ENCODE measurements around the gene TKT. TPM values are rescaled to one million over a fixed set of nuclear protein-coding genes. Genes with fewer than 3 reads are reported as not detected.

The TKT gene
- total RNA-seq, 1 donor from 2014 or later = 231 TPM

- intact Hi-C loops (cut with micrococcal nuclease) = no loop called here
Measured at GRCh38 chr3:53242642-53243041, 13.2 kb downstream of the TKT start.

- intact Hi-C loops (cut with micrococcal nuclease) = no loop called here
Measured at GRCh38 chr3:53242155-53242554, 13.7 kb downstream of the TKT start.

GRCh38 chr3:53240989-53241972 lies 14.5 kb downstream of the TKT start:
- intact Hi-C loops (cut with micrococcal nuclease) = no loop called here

- intact Hi-C loops (cut with micrococcal nuclease) = no loop called here
Measured at GRCh38 chr3:53239800-53240199, 16.0 kb downstream of the TKT start.

- intact Hi-C loops (cut with micrococcal nuclease) = no loop called here
Measured at GRCh38 chr3:53238886-53239285, 16.9 kb downstream of the TKT start.

- intact Hi-C loops (cut with micrococcal nuclease) = no loop called here
Measured at GRCh38 chr3:53238051-53238850, 17.6 kb downstream of the TKT start.

- intact Hi-C loops (cut with micrococcal nuclease) = no loop called here
Measured at GRCh38 chr3:53236112-53236841, 19.5 kb downstream of the TKT start.

GRCh38 chr3:53235545-53235944 lies 20.3 kb downstream of the TKT start:
- intact Hi-C loops (cut with micrococcal nuclease) = no loop called here

- intact Hi-C loops (cut with micrococcal nuclease) = no loop called here
Measured at GRCh38 chr3:53234841-53235232, 21.0 kb downstream of the TKT start.

- intact Hi-C loops (cut with micrococcal nuclease) = no loop called here
Measured at GRCh38 chr3:53234130-53234840, 21.5 kb downstream of the TKT start.

GRCh38 chr3:53232641-53233377 lies 23.0 kb downstream of the TKT start:
- intact Hi-C loops (cut with micrococcal nuclease) = no loop called here

- intact Hi-C loops (cut with micrococcal nuclease) = no loop called here
Measured at GRCh38 chr3:53231532-53232511, 24.0 kb downstream of the TKT start.

GRCh38 chr3:53230789-53231188 lies 25.0 kb downstream of the TKT start:
- intact Hi-C loops (cut with micrococcal nuclease) = no loop called here

- intact Hi-C loops (cut with micrococcal nuclease) = no loop called here
Measured at GRCh38 chr3:53230041-53230621, 25.7 kb downstream of the TKT start.

GRCh38 chr3:53229606-53230005 lies 26.2 kb downstream of the TKT start:
- intact Hi-C loops (cut with micrococcal nuclease) = no loop called here

- intact Hi-C loops (cut with micrococcal nuclease) = no loop called here
Measured at GRCh38 chr3:53229171-53229570, 26.7 kb downstream of the TKT start.

GRCh38 chr3:53227993-53228885 lies 27.6 kb downstream of the TKT start:
- intact Hi-C loops (cut with micrococcal nuclease) = no loop called here
